H1 (cell line): Measurements from ENCODE around the gene RBP3. TPM values are rescaled to one million over a fixed set of nuclear protein-coding genes. Genes with fewer than 3 reads are reported as not detected.

Source experiments
- CTCF ChIA-PET: fragments of 300-600 bp; sonication (Branson Sonifier 250); formaldehyde crosslinking; loops from one replicate; lab custom pipeline; 2021; ENCODE audit not compliant: partially characterized antibody; lab: Charles Lee
- POLR2A ChIA-PET: fragments of 300-600 bp; sonication (Branson Sonifier 250); formaldehyde crosslinking; loops from one replicate; lab custom pipeline; 2021; ENCODE audit warnings: inconsistent platforms; ENCODE audit not compliant: partially characterized antibody; lab: Charles Lee
- DNase-seq, 2 experiments: peaks; one replicate each; pipeline versions ENCODE4 v3.0.0 to v3.0.0-alpha.2; 2010 to 2022; ENCODE audit warnings: low spot score in 2 of 2, low read depth in 1 of 2, mixed read lengths in 1 of 2
- FAIRE-seq: peaks from 2 replicates; lab custom pipeline; 2011; peaks lifted over from hg19 to GRCh38; lab: Jason Lieb, UNC
- H2AFZ ChIP-seq: 2 replicates; pipeline ENCODE4 v1.8.1; 2012; ENCODE audit warnings: low read length, inconsistent platforms
- H2AK5ac ChIP-seq: 2 replicates; pipeline ENCODE4 v1.6.1; 2013; ENCODE audit warnings: low read depth, low read length
- H2BK120ac ChIP-seq: replicated peaks from 2 replicates; pipeline ENCODE3; 2013; ENCODE audit warnings: low read depth, low read length, inconsistent platforms
- H2BK12ac ChIP-seq: 2 replicates; pipeline ENCODE4 v1.6.1; 2013; ENCODE audit warnings: low read depth, low read length
- H2BK15ac ChIP-seq: 2 replicates; pipeline ENCODE4 v1.6.1; 2013; ENCODE audit warnings: low read length
- H2BK20ac ChIP-seq: 2 replicates; pipeline ENCODE4 v1.6.1; 2013; ENCODE audit warnings: low read length
- H2BK5ac ChIP-seq: 2 replicates; pipeline ENCODE4 v1.6.1; 2013; ENCODE audit warnings: low read depth, low read length
- H3K14ac ChIP-seq: 2 replicates; pipeline ENCODE4 v1.6.1; 2013; ENCODE audit warnings: inconsistent platforms; ENCODE audit not compliant: insufficient read length
- H3K18ac ChIP-seq: 2 replicates; pipeline ENCODE4 v1.6.1; 2013; ENCODE audit warnings: low read length; ENCODE audit errors: extremely low read depth
- H3K23ac ChIP-seq: 2 replicates; pipeline ENCODE4 v1.6.1; 2013; ENCODE audit warnings: inconsistent platforms; ENCODE audit not compliant: insufficient read length
- H3K23me2 ChIP-seq: 2 replicates; pipeline ENCODE4 v1.6.1; 2013; ENCODE audit warnings: low read depth, low read length
- H3K27ac ChIP-seq: 2 replicates; pipeline ENCODE4 v1.6.1; 2011; ENCODE audit warnings: low read depth, low read length, inconsistent platforms
- H3K27me3 ChIP-seq, 4 experiments: replicated peaks in 1 of 4; 1 replicate in 1 of 4; 2 replicates in 3 of 4; pipeline versions ENCODE4 v1.6.1 to v1.8.1; 2011 to 2013; ENCODE audit warnings: low read length in 3 of 4, mild to moderate bottlenecking in 3 of 4, inconsistent platforms in 2 of 4, mixed read lengths in 2 of 4, moderate library complexity in 1 of 4; ENCODE audit not compliant: control insufficient read depth in 3 of 4, insufficient read depth in 3 of 4; ENCODE audit errors: extremely low read depth in 1 of 4
- H3K36me3 ChIP-seq, 4 experiments: 2 replicates each; pipeline versions ENCODE4 v1.6.1 to v1.8.1; 2011 to 2013; ENCODE audit warnings: mild to moderate bottlenecking in 4 of 4, low read length in 3 of 4, moderate library complexity in 2 of 4, control low read depth in 1 of 4, inconsistent platforms in 1 of 4; ENCODE audit not compliant: insufficient read depth in 4 of 4, control insufficient read depth in 2 of 4
- H3K4ac ChIP-seq: replicated peaks from 2 replicates; pipeline ENCODE3; 2013; ENCODE audit warnings: low read length, low read depth, mixed read lengths, inconsistent platforms; ENCODE audit not compliant: insufficient read length
- H3K4me1 ChIP-seq, 4 experiments: replicated peaks in 1 of 4; 1 replicate in 1 of 4; 2 replicates in 3 of 4; pipeline versions ENCODE4 v1.6.1 to v1.8.1; 2011 to 2013; ENCODE audit warnings: low read length in 3 of 4, inconsistent platforms in 2 of 4, mixed read lengths in 1 of 4; ENCODE audit not compliant: insufficient read depth in 4 of 4, control insufficient read depth in 3 of 4
- H3K4me2 ChIP-seq, 2 experiments: 2 replicates each; pipeline versions ENCODE4 v1.6.1 to v1.8.1; 2011 to 2013; ENCODE audit warnings: low read depth in 2 of 2, low read length in 2 of 2, control low read depth in 1 of 2, inconsistent platforms in 1 of 2, mild to moderate bottlenecking in 1 of 2; ENCODE audit not compliant: insufficient read depth in 1 of 2
- H3K4me3 ChIP-seq, 4 experiments: fragments of 200-600, 300-600 bp in 1 of 4; sonication (generic), shearing (Covaris generic), sonication (Bioruptor Twin) in 1 of 4; 2 replicates each; pipeline versions ENCODE4 v1.5.1 to v1.8.1; 2011 to 2016; ENCODE audit warnings: low read length in 4 of 4, low read depth in 3 of 4, control low read depth in 2 of 4, inconsistent platforms in 2 of 4, mild to moderate bottlenecking in 2 of 4, mixed read lengths in 1 of 4, moderate library complexity in 1 of 4; ENCODE audit not compliant: insufficient read depth in 2 of 4; ENCODE audit errors: extremely low read depth in 1 of 4
- H3K56ac ChIP-seq: replicated peaks from 2 replicates; pipeline ENCODE3; 2013; ENCODE audit warnings: low read depth, mild to moderate bottlenecking, mixed read lengths, low read length, inconsistent platforms; ENCODE audit not compliant: insufficient read length
- H3K79me1 ChIP-seq: 2 replicates; pipeline ENCODE4 v1.6.1; 2013; ENCODE audit warnings: low read depth, low read length, control low read depth
- H3K79me2 ChIP-seq, 2 experiments: 2 replicates each; pipeline versions ENCODE4 v1.6.1 to v1.8.1; 2012 to 2013; ENCODE audit warnings: low read length in 2 of 2, mild to moderate bottlenecking in 2 of 2, inconsistent platforms in 1 of 2; ENCODE audit not compliant: insufficient read depth in 2 of 2, control insufficient read depth in 1 of 2
- H3K9ac ChIP-seq, 4 experiments: replicated peaks in 1 of 4; 1 replicate in 1 of 4; 2 replicates in 3 of 4; pipeline versions ENCODE4 v1.6.1 to v1.8.1; 2011 to 2013; ENCODE audit warnings: low read depth in 3 of 4, low read length in 3 of 4, control low read depth in 2 of 4, mild to moderate bottlenecking in 2 of 4, moderate library complexity in 2 of 4, inconsistent platforms in 1 of 4; ENCODE audit errors: extremely low read depth in 1 of 4
- H3K9me3 ChIP-seq, 2 experiments: 2 replicates each; pipeline versions ENCODE4 v1.6.1 to v1.8.1; 2012 to 2013; ENCODE audit warnings: mild to moderate bottlenecking in 2 of 2, moderate library complexity in 2 of 2, control low read depth in 1 of 2, inconsistent platforms in 1 of 2, low read depth in 1 of 2, low read length in 1 of 2, mixed read lengths in 1 of 2; ENCODE audit not compliant: insufficient read depth in 2 of 2
- H4K20me1 ChIP-seq, 2 experiments: replicated peaks in 1 of 2; 2 replicates each; pipeline versions ENCODE3 to v1.8.1; 2011 to 2013; ENCODE audit warnings: inconsistent platforms in 2 of 2, low read length in 2 of 2, mild to moderate bottlenecking in 1 of 2; ENCODE audit not compliant: insufficient read depth in 2 of 2, control insufficient read depth in 1 of 2
- H4K5ac ChIP-seq: 2 replicates; pipeline ENCODE4 v1.6.1; 2013; ENCODE audit warnings: low read length, low read depth, mixed read lengths, inconsistent platforms; ENCODE audit not compliant: insufficient read length
- H4K8ac ChIP-seq: 2 replicates; pipeline ENCODE4 v1.8.0; 2013; ENCODE audit warnings: mild to moderate bottlenecking, moderate library complexity, low read length, inconsistent platforms; ENCODE audit not compliant: insufficient read depth; ENCODE audit errors: extremely low read depth
- H4K91ac ChIP-seq: replicated peaks from 2 replicates; pipeline ENCODE3; 2013; ENCODE audit warnings: low read length, mixed read lengths, inconsistent platforms; ENCODE audit not compliant: insufficient read length
- WGBS, 2 experiments: shearing (Covaris generic) in 1 of 2; methylation state at CpG; one replicate each; pipeline versions ENCODE4 v1.1.6 to v1.1.7; 2013 to 2015; ENCODE audit warnings: low lambda C conversion rate in 2 of 2, mixed read lengths in 2 of 2, inconsistent platforms in 1 of 2, low coverage in 1 of 2, missing lambda C conversion rate in 1 of 2; ENCODE audit not compliant: insufficient replicate concordance in 2 of 2, insufficient coverage in 1 of 2, insufficient read length in 1 of 2; ENCODE audit errors: extremely low coverage in 1 of 2, missing lambda C conversion rate in 1 of 2; 5-methylcytosine and 5-hydroxymethylcytosine counted together
- polyA plus RNA-seq, 7 experiments: library from polyadenylated mRNA; depleted of rRNA in 3 of 7; stranded (reverse) in 5 of 7; unstranded in 2 of 7; fragments of >200 nt in 5 of 7; fragments of 200-250 nt in 2 of 7; gene quantifications; 1 replicate in 5 of 7; 2 replicates in 1 of 7; 4 replicates in 1 of 7; pipeline versions ENCODE4 v1.2.1 to v1.2.3, GENCODE V29; 2011 to 2013; ENCODE audit warnings: missing spikeins in 2 of 7, mixed read lengths in 2 of 7
- total RNA-seq: library from RNA; stranded (reverse); fragmentation: NEBNext Ultra II Directional; extraction: Animal tissue kit (Norgen Biotek cat#: 25700); gene quantifications from 2 replicates; pipeline ENCODE4 v1.2.1, GENCODE V29; 2021

Gene RBP3
- total and polyA plus RNA-seq, 2 of the 8 experiments (the other 6 are each of a cell fraction or from before 2014, with no cell fraction given): not detected

GRCh38 chr10:47381103-47381395 is 32.9 kb downstream of the RBP3 start:
- H3K4me2 ChIP-seq: no peak overlapping the region
- H3K14ac ChIP-seq: no peak overlapping the region
- no peaks in the 10 kb centered on the region for H3K79me2 ChIP-seq
- H2AK5ac ChIP-seq: no peak overlapping the region
- no peaks in the 10 kb centered on the region for H3K9me3 ChIP-seq
- FAIRE-seq: no peak
- ChIA-PET CTCF (interaction anchor here (0.6 to 6.0 kb wide), 8 partner anchors 13 to 1274 kb away, joined by 3 to 49 read pairs (median 6); no protein-coding TSS in a partner anchor), POLR2A (interaction anchor here (3.6 kb wide), 1 partner anchor 1097 kb away, joined by 18 read pairs; no protein-coding TSS in a partner anchor)
- DNase-seq: no peak
- H3K9ac ChIP-seq: no peak overlapping the region
- no peak overlapping the region for H2BK5ac ChIP-seq
- H3K4ac ChIP-seq: no peak overlapping the region
- H4K91ac ChIP-seq: no peak overlapping the region
- no peak overlapping the region for H3K18ac ChIP-seq
- 91% methylated on average over 1 of the region's 1 CpG; no CpG with 5 or more reads in 1 of the 2 experiments for WGBS, 2 experiments
- H4K20me1 ChIP-seq: no peaks in the 10 kb centered on the region
- H3K36me3 ChIP-seq: no peaks in the 10 kb centered on the region
- H3K56ac ChIP-seq: no peak overlapping the region
- H3K4me1 ChIP-seq: peaks cover 0 to 12% (median 5%) of the 10 kb centered on the region in 4 experiments; a peak in 5 of 7 replicates
- H3K23me2 ChIP-seq: peaks cover 9% of the 10 kb centered on the region
- H2AFZ ChIP-seq: no peak overlapping the region
- H3K27me3 ChIP-seq: peaks cover 0 to 2% (median 1%) of the 10 kb centered on the region in 4 experiments; a peak in 1 of 7 replicates
- no peak overlapping the region for H2BK12ac ChIP-seq
- H2BK15ac ChIP-seq: no peak overlapping the region
- no peak overlapping the region for H2BK120ac ChIP-seq
- H3K4me3 ChIP-seq: no peak overlapping the region
- H3K27ac ChIP-seq: no peak overlapping the region
- H3K79me1 ChIP-seq: no peaks in the 10 kb centered on the region; the same call in 1 of the 2 replicates
- no peak overlapping the region for H4K8ac ChIP-seq
- no peak overlapping the region for H4K5ac ChIP-seq
- no peak overlapping the region for H3K23ac ChIP-seq
- H2BK20ac ChIP-seq: no peak overlapping the region
